RKO (cell line): ENCODE measurements around the gene MAL.

ENCODE experiments used
- DNase-seq: peaks from one replicate; pipeline ENCODE4 v3.0.0-alpha.2; 2016; ENCODE audit warnings: low spot score

MAL gene

GRCh38 chr2:94996305-94997100 lies 29.0 kb upstream of the MAL start:
- DNase-seq = no peak

GRCh38 chr2:94997981-94998930 lies 27.3 kb upstream of the MAL start:
- no peak for DNase-seq

- DNase-seq = no peak
Observed at GRCh38 chr2:94999431-94999883, 26.1 kb upstream of the MAL start.

- DNase-seq = no peak
Observed at GRCh38 chr2:95001051-95001562, 24.4 kb upstream of the MAL start.

GRCh38 chr2:95001701-95002100 lies 23.8 kb upstream of the MAL start:
- no peak for DNase-seq

- no peak for DNase-seq
Observed at GRCh38 chr2:95002498-95002897, 23.0 kb upstream of the MAL start.

GRCh38 chr2:95004287-95004686 lies 21.2 kb upstream of the MAL start:
- DNase-seq = no peak

GRCh38 chr2:95004711-95005110 lies 20.8 kb upstream of the MAL start:
- DNase-seq = no peak

- DNase-seq = no peak
Observed at GRCh38 chr2:95005726-95006125, 19.8 kb upstream of the MAL start.

GRCh38 chr2:95006588-95006987 lies 18.9 kb upstream of the MAL start:
- DNase-seq = no peak

- no peak for DNase-seq
Observed at GRCh38 chr2:95007031-95007609, 18.4 kb upstream of the MAL start.

- DNase-seq = no peak
Observed at GRCh38 chr2:95007822-95008221, 17.7 kb upstream of the MAL start.

GRCh38 chr2:95008306-95008705 lies 17.2 kb upstream of the MAL start:
- no peak for DNase-seq

GRCh38 chr2:95008996-95009395 lies 16.5 kb upstream of the MAL start:
- no peak for DNase-seq

- DNase-seq = no peak
Observed at GRCh38 chr2:95009412-95009811, 16.1 kb upstream of the MAL start.

- no peak for DNase-seq
Observed at GRCh38 chr2:95010126-95010525, 15.4 kb upstream of the MAL start.

GRCh38 chr2:95010718-95011117 lies 14.8 kb upstream of the MAL start:
- DNase-seq = no peak

- DNase-seq = no peak
Observed at GRCh38 chr2:95012881-95013550, 12.5 kb upstream of the MAL start.

GRCh38 chr2:95013726-95014125 lies 11.8 kb upstream of the MAL start:
- no peak for DNase-seq

GRCh38 chr2:95014126-95014708 lies 11.3 kb upstream of the MAL start:
- no peak for DNase-seq

GRCh38 chr2:95015261-95015912 lies 10.1 kb upstream of the MAL start:
- DNase-seq = no peak
